GM23248 (cell line): ENCODE results near the gene EPN3.

Experiments used
- EZH2 ChIP-seq: fragments of 200-600 bp; sonication (generic); IDR thresholded peaks from 2 replicates; pipeline ENCODE4 v1.6.1; 2018; ENCODE audit warnings: antibody characterized with exemption, mild to moderate bottlenecking; ENCODE audit not compliant: insufficient read depth, poor library complexity, severe bottlenecking
- EZH2phosphoT487 ChIP-seq: fragments of 200-600 bp; sonication (generic); IDR thresholded peaks from 2 replicates; pipeline ENCODE4 v1.6.1; 2018; ENCODE audit warnings: antibody characterized with exemption, moderate library complexity, mild to moderate bottlenecking, low read depth; ENCODE audit not compliant: insufficient read depth

- no peak for TF ChIP-seq EZH2
- no peak for TF ChIP-seq EZH2phosphoT487
These were observed 46.9 kb downstream of the EPN3 start for GRCh38 chr17:50579399-50579798.
